Right kidney (tissue), 1 donor: Measurements from ENCODE around the gene SPINK6.

Experiments used
- DNase-seq: peaks from one replicate; pipeline ENCODE4 v3.0.0-alpha.2; 2016

Gene SPINK6

DNA sequence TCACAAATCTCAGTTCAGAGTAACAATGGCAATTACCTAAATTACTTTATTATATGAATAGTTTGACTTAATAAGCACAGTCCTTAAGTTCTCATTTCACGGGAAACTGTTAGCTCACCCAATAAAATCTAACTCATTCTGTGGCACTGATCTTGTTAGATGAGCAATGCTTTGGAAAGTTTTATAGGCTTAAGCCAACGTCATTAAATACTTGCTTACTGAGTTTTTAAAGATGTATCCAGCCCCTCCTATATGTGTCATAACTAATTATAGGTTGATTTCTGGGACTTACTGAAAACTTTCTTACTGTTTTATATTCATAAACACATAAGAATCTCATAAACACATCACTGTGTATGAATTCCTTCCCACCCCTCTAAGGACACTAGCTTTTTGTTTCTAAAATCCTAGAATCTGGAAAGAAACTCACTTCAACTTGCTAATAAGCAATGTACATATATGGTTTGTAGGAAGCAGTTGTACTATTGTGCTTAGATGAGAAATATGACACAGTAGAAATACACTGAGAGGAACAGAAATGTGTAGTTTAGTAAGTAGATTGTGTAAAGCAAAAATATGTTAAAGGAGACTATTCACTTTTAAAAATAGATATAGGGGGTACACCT is 21.4 kb downstream of the SPINK6 start:
- no peak for DNase-seq

DNA sequence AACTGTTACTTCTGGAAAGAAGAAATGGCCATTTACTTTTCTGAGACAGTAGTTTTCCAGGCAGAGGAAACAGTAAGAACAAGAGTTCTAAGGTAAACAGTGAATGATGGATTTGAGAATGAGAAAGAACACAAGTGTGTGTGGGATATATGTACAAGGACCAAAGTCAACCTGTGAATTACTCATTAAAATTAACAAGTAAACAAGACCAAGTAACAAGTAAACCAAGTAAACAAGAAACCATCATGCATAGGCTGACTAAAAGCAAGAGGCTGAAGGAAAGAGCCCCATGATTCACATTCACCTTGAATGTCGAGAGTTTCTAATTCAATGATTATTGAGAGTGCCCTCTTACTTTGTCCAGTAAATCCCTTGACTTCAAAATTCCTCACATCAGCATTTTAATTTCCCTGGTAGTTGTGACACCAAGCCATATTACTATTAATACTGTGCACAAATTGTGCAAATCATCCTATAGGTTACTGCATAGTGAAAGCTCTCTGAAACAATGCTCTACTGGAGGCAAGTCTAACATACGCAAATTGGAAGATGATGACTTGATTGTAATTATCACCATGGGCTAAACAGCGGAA is 25.6 kb downstream of the SPINK6 start:
- DNase-seq, result no peak

DNA sequence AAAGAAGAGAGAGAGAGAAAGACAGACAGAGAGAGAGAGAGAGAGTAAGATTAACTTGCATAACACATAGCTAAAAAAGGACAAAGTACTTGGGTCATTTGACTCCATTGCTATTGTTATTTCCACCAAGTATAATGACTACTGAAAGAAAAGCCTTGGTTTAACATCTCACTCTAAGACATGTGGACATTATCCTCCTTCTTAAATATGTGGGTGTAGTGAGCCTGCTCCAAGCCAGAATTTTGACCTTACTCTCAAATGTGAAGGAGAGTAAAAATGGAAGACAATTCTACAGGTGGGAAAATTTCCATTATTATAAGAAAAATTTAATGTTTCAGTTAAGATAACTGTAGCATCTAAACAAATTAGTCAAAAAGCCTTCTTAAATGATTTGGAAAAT is 27.0 kb downstream of the SPINK6 start:
- no peak for DNase-seq

DNA sequence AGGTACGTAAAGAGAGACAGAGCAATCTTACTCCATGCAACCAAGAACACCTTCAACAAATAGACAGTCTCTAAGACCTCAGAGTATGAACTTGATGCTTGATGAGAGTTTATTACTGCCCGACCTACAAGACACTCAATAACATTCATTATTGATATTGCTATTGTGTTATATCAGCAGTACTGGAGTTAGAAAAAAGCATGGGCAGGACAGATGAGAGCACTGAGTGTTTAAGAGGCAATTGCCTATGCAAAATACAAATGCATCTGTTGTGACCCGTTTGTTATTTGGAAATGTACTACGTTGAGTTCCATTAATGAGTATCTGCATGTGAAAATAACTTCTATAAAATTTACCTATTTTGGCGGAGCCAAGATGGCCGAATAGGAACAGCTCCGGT is 27.4 kb downstream of the SPINK6 start:
- no peak for DNase-seq

DNA sequence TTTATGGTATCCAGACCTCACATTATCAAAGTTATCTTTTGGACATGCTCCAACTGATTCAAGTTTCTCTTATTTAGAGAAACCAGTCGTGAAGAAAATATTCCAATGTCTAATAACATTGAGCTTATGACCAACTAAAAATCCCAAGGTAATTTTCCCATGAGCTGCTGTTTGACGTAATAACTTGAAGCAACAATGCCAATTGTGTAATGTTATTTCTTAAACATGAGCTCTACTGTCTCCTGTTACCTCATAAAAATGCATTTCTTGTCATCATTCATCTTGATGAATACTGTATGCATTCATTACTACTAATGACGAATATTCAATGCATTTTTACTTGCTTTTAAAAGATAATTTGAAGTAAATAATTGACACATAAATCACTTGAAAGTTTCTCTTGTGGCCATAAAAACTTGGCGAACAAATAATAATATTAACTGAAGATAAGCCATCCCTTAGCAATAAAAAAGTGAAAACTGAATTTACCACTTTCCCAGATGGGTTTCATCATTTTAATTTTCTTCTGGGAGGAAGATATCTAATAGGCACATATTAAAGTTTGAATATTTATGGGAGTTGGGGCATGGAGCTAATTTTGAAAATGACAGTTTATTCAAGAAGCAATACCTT is 35.1 kb downstream of the SPINK6 start:
- DNase-seq, result no peak

DNA sequence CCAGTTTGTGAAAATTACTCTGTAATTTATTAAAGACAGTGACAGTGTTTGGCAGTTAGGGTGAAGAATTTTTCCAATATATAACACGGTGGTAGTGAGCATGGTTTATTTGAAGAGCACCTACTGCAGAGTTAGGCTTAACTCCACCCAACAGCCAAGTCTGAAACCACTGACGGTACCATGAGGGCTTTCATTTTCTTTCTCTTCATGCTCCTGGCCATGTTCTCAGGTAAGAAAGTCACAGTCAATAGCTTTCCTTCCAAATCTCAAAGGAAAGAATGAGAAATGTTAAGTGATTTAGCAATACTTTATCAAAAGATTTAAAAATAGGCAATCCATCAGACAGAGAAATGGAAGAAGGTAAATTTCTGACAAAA is 35.6 kb downstream of the SPINK6 start, which contains the start of gene MARCOL:
Gene MARCOL (plus strand): TSS at position 108 of the 377 bp plus-strand sequence. CDS start 73 bp downstream, at position 181.
- DNase-seq, result no peak

GRCh38 chr5:148248894-148249293 is 46.1 kb downstream of the SPINK6 start:
- no peak for DNase-seq

GRCh38 chr5:148255456-148255855 is 52.6 kb downstream of the SPINK6 start:
- DNase-seq, result no peak

GRCh38 chr5:148259288-148259687 is 56.4 kb downstream of the SPINK6 start:
- no peak for DNase-seq

DNA sequence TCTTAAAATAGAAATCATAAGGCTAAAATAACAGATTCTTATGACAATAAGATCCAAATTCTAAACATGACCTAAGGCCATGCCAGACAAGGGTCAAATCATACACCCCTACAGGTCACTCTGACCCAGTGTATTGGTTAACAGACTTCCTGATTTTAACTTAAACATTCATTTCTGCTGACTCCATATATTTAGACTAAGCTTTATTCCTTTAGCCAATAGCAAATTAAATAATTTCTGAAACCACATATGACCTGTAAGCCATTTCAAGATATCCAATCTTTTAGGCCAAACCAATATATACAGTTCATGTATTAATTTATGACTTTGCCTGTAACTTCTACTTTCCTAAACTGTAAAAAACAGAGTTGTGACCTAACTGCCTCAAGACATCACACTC is 58.4 kb downstream of the SPINK6 start:
- no peak for DNase-seq
